ENCODE data around the gene CLCN6.

DNA sequence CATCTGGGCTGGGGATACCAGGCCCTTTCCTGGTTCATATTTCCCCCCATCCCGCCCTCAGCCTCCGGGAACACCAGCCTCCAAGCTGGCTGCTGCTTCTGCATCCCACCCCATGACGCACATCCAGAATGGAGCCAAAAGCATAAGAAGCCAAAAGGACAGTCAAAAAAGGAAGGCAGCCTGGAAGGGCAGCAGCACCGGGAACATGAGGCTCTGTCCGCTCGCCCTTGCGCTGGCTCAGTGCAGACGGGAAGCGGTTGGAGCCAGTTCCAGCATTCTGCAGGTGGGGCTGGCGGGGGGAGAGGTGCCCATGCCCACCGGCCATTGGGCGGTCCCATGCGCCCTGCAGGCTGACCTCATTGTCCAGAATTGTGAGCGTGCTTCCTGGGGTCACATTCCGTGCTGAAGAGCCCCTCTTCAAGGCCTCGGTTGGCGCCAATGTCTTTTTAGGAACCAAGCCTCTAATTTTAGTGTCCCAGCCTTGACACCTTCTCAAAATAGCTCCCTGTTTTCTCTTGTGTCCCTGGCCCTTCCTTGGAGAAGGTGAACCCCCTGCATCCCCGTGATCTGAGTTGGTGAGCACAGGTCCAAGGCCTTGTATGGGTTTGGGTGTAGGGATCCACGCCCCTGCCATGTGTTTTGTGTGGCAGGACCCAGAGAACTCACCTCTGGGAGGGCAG, 81.1 kb downstream of the CLCN6 start:
- TF ChIP-seq POLR2A (IDR thresholded peaks at IDR 0.05), result no peak
- TF ChIP-seq, protein P1, sequence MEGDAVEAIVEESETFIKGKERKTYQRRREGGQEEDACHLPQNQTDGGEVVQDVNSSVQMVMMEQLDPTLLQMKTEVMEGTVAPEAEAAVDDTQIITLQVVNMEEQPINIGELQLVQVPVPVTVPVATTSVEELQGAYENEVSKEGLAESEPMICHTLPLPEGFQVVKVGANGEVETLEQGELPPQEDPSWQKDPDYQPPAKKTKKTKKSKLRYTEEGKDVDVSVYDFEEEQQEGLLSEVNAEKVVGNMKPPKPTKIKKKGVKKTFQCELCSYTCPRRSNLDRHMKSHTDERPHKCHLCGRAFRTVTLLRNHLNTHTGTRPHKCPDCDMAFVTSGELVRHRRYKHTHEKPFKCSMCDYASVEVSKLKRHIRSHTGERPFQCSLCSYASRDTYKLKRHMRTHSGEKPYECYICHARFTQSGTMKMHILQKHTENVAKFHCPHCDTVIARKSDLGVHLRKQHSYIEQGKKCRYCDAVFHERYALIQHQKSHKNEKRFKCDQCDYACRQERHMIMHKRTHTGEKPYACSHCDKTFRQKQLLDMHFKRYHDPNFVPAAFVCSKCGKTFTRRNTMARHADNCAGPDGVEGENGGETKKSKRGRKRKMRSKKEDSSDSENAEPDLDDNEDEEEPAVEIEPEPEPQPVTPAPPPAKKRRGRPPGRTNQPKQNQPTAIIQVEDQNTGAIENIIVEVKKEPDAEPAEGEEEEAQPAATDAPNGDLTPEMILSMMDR (IDR thresholded peaks at IDR 0.05), result no peak
- TF ChIP-seq EP300 (IDR thresholded peaks at IDR 0.05), result peak in 1 of 4 donors; percentile 12
- peak in 1 of 4 donors; percentile 54 for TF ChIP-seq POLR2AphosphoS5 (IDR thresholded peaks at IDR 0.05)
